Progenitor cell of endocrine pancreas (in vitro differentiated cells): ENCODE data around the gene UBXN4. TPM values are rescaled to one million over a fixed set of nuclear protein-coding genes. Genes with fewer than 3 reads are reported as not detected.

Experiments
- DNase-seq: peaks from one replicate; pipeline ENCODE4 v3.0.0; 2021; ENCODE audit warnings: low spot score; ENCODE audit not compliant: unreplicated experiment
- H3K27ac Mint-ChIP-seq: 2 replicates; pipeline ENCODE4 v1.8.0; 2021; ENCODE audit warnings: mild to moderate bottlenecking, moderate library complexity, mixed read lengths
- H3K27me3 Mint-ChIP-seq: 2 replicates; pipeline ENCODE4 v1.8.0; 2021; ENCODE audit warnings: mixed read lengths
- H3K36me3 Mint-ChIP-seq: 2 replicates; pipeline ENCODE4 v1.8.0; 2022; ENCODE audit warnings: mixed read lengths; ENCODE audit not compliant: insufficient read depth
- H3K4me1 Mint-ChIP-seq: 2 replicates; pipeline ENCODE4 v1.8.0; 2021; ENCODE audit warnings: low read depth, mixed read lengths
- H3K4me3 Mint-ChIP-seq: 2 replicates; pipeline ENCODE4 v1.8.0; 2021; ENCODE audit warnings: low read depth, mild to moderate bottlenecking, moderate library complexity, mixed read lengths
- H3K9me3 Mint-ChIP-seq: 2 replicates; pipeline ENCODE4 v1.8.0; 2021; ENCODE audit warnings: low read depth, mixed read lengths
- long read RNA-seq: library from polyadenylated mRNA; unstranded; transcript quantifications from one replicate; pipeline ENCODE4 v2.0.0, GENCODE V29; 2020
- total RNA-seq: library from RNA; stranded (reverse); gene quantifications from 2 replicates; pipeline ENCODE4 v1.2.1, GENCODE V29; 2021
- TF ChIP-seq, protein P1 (sequence below): fragments of 200-600 bp; sonication (generic); IDR thresholded peaks from one replicate; pipeline ENCODE4 v1.5.0; 2021; ENCODE audit warnings: antibody characterized with exemption, mild to moderate bottlenecking; ENCODE audit not compliant: unreplicated experiment

UBXN4 gene, protein sequence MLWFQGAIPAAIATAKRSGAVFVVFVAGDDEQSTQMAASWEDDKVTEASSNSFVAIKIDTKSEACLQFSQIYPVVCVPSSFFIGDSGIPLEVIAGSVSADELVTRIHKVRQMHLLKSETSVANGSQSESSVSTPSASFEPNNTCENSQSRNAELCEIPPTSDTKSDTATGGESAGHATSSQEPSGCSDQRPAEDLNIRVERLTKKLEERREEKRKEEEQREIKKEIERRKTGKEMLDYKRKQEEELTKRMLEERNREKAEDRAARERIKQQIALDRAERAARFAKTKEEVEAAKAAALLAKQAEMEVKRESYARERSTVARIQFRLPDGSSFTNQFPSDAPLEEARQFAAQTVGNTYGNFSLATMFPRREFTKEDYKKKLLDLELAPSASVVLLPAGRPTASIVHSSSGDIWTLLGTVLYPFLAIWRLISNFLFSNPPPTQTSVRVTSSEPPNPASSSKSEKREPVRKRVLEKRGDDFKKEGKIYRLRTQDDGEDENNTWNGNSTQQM
- 140 and 143 TPM in 2 replicates for total RNA-seq
- long read RNA-seq, full-length matches to known transcripts: 47 of 179 reads
- long read RNA-seq, partial matches to known transcripts: 28 of 179 reads
- long read RNA-seq, other reads (novel, unspliced or antisense): 104 of 179 reads

DNA sequence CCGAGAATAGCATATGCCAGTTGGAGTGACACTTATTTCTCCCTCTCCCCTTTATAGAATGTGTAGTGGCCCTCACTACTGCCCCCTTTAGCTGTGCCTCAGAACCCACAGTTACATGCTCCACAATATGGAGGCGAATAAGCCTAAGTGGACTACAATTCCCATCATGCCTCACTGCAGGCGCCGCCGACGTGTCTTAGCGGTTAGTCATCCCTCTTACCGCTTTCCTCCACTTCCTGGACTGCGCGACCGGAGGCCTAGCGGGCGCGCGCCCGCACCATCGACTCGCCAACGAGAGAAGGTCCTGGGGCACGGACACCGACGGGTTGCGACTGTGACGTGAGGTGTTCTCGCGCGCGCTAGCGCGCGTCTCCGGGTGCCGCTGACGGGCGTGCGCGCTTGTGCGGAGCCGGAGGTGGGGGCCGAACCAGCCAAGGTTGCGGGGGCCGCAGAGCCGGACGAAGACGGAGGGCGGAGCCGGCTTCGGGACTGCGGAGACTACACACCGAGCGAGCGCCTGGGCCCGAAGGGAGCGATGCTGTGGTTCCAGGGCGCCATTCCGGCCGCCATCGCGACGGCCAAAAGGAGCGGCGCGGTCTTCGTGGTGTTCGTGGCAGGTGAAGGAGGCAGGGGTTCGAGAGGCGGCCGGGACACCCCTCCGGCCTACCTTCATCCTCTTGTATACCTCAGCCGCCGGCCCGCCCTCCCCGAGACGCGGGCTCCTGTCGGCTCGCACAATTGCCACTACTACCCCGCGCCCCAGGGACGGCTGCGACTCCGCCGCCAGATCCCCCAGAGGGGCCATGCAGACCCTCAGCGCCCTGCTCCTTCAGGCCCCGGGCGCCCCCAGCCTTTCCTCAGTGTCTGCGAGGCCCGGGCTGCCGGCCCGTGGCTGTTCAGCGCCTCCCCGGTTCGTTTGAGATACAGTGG lies at the start of gene UBXN4:
Gene UBXN4 (plus strand): TSS at position 461 of the 930 bp plus-strand sequence. CDS start 75 bp downstream, at position 536.
- TF ChIP-seq, protein P1, sequence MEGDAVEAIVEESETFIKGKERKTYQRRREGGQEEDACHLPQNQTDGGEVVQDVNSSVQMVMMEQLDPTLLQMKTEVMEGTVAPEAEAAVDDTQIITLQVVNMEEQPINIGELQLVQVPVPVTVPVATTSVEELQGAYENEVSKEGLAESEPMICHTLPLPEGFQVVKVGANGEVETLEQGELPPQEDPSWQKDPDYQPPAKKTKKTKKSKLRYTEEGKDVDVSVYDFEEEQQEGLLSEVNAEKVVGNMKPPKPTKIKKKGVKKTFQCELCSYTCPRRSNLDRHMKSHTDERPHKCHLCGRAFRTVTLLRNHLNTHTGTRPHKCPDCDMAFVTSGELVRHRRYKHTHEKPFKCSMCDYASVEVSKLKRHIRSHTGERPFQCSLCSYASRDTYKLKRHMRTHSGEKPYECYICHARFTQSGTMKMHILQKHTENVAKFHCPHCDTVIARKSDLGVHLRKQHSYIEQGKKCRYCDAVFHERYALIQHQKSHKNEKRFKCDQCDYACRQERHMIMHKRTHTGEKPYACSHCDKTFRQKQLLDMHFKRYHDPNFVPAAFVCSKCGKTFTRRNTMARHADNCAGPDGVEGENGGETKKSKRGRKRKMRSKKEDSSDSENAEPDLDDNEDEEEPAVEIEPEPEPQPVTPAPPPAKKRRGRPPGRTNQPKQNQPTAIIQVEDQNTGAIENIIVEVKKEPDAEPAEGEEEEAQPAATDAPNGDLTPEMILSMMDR: peak; percentile 67
- H3K27ac Mint-ChIP-seq: peak within 1 kb of the TSS; percentile 100
- no peaks in the 10 kb centered on the region for H3K9me3 Mint-ChIP-seq
- DNase-seq: peak; percentile 90
- H3K36me3 Mint-ChIP-seq: peaks cover 11% of the 10 kb centered on the region
- H3K27me3 Mint-ChIP-seq: no peaks in the 10 kb centered on the region
- H3K4me1 Mint-ChIP-seq: peaks cover 15% of the 10 kb centered on the region
- peak within 1 kb of the TSS; percentile 94 for H3K4me3 Mint-ChIP-seq

DNA sequence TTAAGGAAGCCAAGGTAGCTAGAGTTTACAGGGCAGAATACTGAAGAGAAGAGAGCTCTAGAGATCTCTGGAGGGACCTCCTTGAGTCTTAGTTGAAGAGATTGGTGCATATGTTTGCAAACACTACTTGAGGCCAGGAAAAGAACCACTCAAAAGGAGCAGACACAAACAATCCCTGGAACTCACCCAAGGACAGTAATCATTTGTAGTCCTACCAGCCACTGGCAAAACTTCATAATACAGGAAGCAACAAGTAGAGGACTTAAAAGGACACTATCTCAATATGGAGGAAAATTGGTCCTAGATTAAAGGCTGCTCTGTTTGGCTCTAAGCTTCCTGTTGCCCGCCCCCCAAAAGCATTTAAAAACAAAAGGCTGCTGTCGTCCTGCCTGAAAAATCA lies 46.9 kb upstream of the UBXN4 start:
- no peak for DNase-seq
- Mint-ChIP-seq H3K27ac (peak overlapping the region; percentile 15), H3K4me3 (no peak overlapping the region), H3K36me3 (peaks cover 11% of the 10 kb centered on the region), H3K9me3 (no peaks in the 10 kb centered on the region), H3K27me3 (no peaks in the 10 kb centered on the region), H3K4me1 (peaks cover 2% of the 10 kb centered on the region)
- TF ChIP-seq, protein P1: no peak

DNA sequence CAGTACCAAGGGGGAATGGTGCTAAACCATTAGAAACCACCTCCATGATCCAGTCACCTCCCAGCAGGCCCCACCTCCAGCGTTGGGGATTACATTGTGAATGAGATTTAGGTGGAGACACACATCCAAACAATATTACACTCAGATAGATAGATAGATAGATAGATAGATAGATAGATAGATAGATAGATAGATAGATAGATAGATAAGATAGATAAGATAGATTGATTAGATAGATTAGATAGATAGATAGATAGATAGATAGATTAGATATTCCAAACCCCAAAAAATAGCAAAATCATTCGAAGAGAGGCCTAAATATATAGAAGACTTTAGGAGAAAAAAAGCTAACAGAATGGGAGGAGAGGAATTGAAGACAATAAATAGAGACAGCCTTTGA lies 42.8 kb upstream of the UBXN4 start:
- no peaks in the 10 kb centered on the region for H3K27me3 Mint-ChIP-seq
- H3K27ac Mint-ChIP-seq: no peak overlapping the region
- peaks cover 5% of the 10 kb centered on the region for H3K4me1 Mint-ChIP-seq
- H3K9me3 Mint-ChIP-seq: no peaks in the 10 kb centered on the region
- TF ChIP-seq, protein P1: no peak
- DNase-seq: no peak
- no peak overlapping the region for H3K4me3 Mint-ChIP-seq
- peaks cover 11% of the 10 kb centered on the region for H3K36me3 Mint-ChIP-seq

DNA sequence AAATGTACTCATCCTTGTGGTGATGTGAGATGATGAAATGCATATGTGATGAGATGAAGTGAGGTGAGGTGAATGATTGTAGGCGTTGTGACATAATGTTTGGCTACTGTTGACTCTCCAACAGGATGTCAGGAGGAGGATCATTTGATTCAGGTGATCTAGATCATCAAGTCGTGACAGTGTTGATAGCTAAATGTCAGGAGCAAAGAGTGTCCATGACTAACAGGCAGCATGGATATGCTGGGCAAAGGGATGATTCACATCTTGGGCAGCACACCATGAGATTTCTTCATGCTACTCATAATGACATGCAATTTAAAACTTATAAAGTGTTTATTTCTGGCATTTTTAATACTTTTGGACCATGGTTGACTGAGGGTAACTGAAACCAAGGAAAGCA lies 40.2 kb upstream of the UBXN4 start:
- H3K27ac Mint-ChIP-seq: no peak overlapping the region

More for the DNA sequence above, 40.2 kb upstream of the UBXN4 start:
- TF ChIP-seq, protein P1: no peak
- no peaks in the 10 kb centered on the region for H3K9me3 Mint-ChIP-seq
- H3K36me3 Mint-ChIP-seq: peaks cover 3% of the 10 kb centered on the region
- no peak overlapping the region for H3K4me3 Mint-ChIP-seq
- DNase-seq: no peak
- H3K4me1 Mint-ChIP-seq: peaks cover 5% of the 10 kb centered on the region
- no peaks in the 10 kb centered on the region for H3K27me3 Mint-ChIP-seq
